Right atrium auricular region (tissue), 2 donors: ENCODE data around the gene ZNF526. TPM values are rescaled to one million over a fixed set of nuclear protein-coding genes. Genes with fewer than 3 reads are reported as not detected.
A peak's percentile ranks its signal among the peaks of the same experiment; 100 is the strongest.
"Not testable (repeated sequence)": the region's sequence is repeated elsewhere in the genome, so short reads cannot be mapped to it uniquely, and the experiment has no call there.

Experiments used
- DNase-seq: peaks from one replicate; pipeline ENCODE4 v3.0.0-alpha.2; 2019; ENCODE audit warnings: low spot score
- H3K27ac ChIP-seq, 2 donors: fragments of 200-600 bp; sonication (generic); 1 replicate in 1 of 2; 2 replicates in 1 of 2; pipeline ENCODE4 v1.5.1; 2016 to 2019
- H3K27me3 ChIP-seq, 2 donors: fragments of 200-600 bp; sonication (generic); one replicate each; pipeline versions ENCODE4 v1.5.1 to v1.6.0; 2017 to 2019
- H3K36me3 ChIP-seq: fragments of 200-600 bp; sonication (generic); one replicate; pipeline ENCODE4 v1.5.1; 2016
- H3K4me1 ChIP-seq, 2 donors: fragments of 200-600 bp; sonication (generic); one replicate each; pipeline versions ENCODE4 v1.5.1 to v1.6.0; 2017 to 2019
- H3K4me3 ChIP-seq, 2 donors: fragments of 200-600 bp; sonication (generic); 1 replicate in 1 of 2; 2 replicates in 1 of 2; pipeline ENCODE4 v1.5.1; 2017 to 2019; ENCODE audit warnings: mild to moderate bottlenecking in 1 of 2, moderate library complexity in 1 of 2
- H3K9me3 ChIP-seq, 2 donors: fragments of 200-600 bp; sonication (generic); one replicate each; pipeline ENCODE4 v1.5.1; 2019
- CTCF ChIP-seq, 2 donors: fragments of 200-600 bp; sonication (generic); IDR thresholded peaks; one replicate each; pipeline ENCODE4 v1.5.1; 2019; ENCODE audit warnings: antibody characterized with exemption in 2 of 2
- total RNA-seq, 2 donors: library from RNA; depleted of rRNA; stranded (reverse); fragments of >200 nt; gene quantifications; one replicate each; pipeline ENCODE4 v1.1.0, GENCODE V29; 2016

The ZNF526 gene
- total RNA-seq, 2 donors from 2014 or later, result 2.6 to 5.4 TPM

GRCh38 chr19:42261763-42262162 is 41.7 kb downstream of the ZNF526 start:
- TF ChIP-seq CTCF (IDR thresholded peaks at IDR 0.05), result no peak
- no peak for DNase-seq
- Histone ChIP-seq H3K4me1 (peaks cover 0 to 3% of the 10 kb centered on the region in 2 donors), H3K36me3 (no peaks in the 10 kb centered on the region), H3K4me3 (no peak overlapping the region), H3K9me3 (no peaks in the 10 kb centered on the region), H3K27me3 (no peaks in the 10 kb centered on the region), H3K27ac (no peak overlapping the region)

GRCh38 chr19:42266105-42266504 is 46.0 kb downstream of the ZNF526 start:
- H3K4me3 ChIP-seq, result not testable (repeated sequence)

GRCh38 chr19:42266928-42267603 is 47.0 kb downstream of the ZNF526 start:
- H3K4me1 ChIP-seq, result peaks cover 0 to 35% of the 10 kb centered on the region in 2 donors
- peak overlapping the region in 1 of 2 donors; percentile 98 for H3K27ac ChIP-seq
- not testable (repeated sequence) for H3K36me3 ChIP-seq, DNase-seq, H3K27me3 ChIP-seq, H3K9me3 ChIP-seq, H3K4me3 ChIP-seq

More at GRCh38 chr19:42266105-42266504, 46.0 kb downstream of the ZNF526 start:
- not testable (repeated sequence) for DNase-seq, H3K36me3 ChIP-seq, H3K27ac ChIP-seq, H3K27me3 ChIP-seq, H3K9me3 ChIP-seq
- H3K4me1 ChIP-seq, result peaks cover 0 to 25% of the 10 kb centered on the region in 2 donors

GRCh38 chr19:42267644-42268141 is 47.6 kb downstream of the ZNF526 start:
- H3K36me3 ChIP-seq, result peaks cover 8% of the 10 kb centered on the region
- TF ChIP-seq CTCF (IDR thresholded peaks at IDR 0.05), result no peak
- DNase-seq, result no peak
- no peaks in the 10 kb centered on the region for H3K27me3 ChIP-seq
- H3K4me3 ChIP-seq, result peak overlapping the region; percentile 42 to 72
- no peaks in the 10 kb centered on the region for H3K9me3 ChIP-seq
- peaks cover 0 to 36% of the 10 kb centered on the region in 2 donors for H3K4me1 ChIP-seq
- peak overlapping the region; percentile 98 to 100 for H3K27ac ChIP-seq

- Histone ChIP-seq H3K9me3 (no peaks in the 10 kb centered on the region), H3K4me1 (peaks cover 0 to 36% of the 10 kb centered on the region in 2 donors), H3K27me3 (no peaks in the 10 kb centered on the region), H3K36me3 (peaks cover 14% of the 10 kb centered on the region), H3K27ac (peak overlapping the region; percentile 98 to 100), H3K4me3 (peak overlapping the region; percentile 72 to 94)
- no peak for TF ChIP-seq CTCF (IDR thresholded peaks at IDR 0.05)
- DNase-seq, result peak; percentile 100
These were observed 48.1 kb downstream of the ZNF526 start for GRCh38 chr19:42268142-42268703.

GRCh38 chr19:42268704-42269477 is 48.8 kb downstream of the ZNF526 start, which contains the start of gene CIC:
CIC (plus strand) TSS chr19:42269252; CDS start chr19:42271784, 2,532 bp downstream.
- H3K27ac ChIP-seq, result peak within 1 kb of the TSS; percentile 98 to 100
- peaks cover 20% of the 10 kb centered on the region for H3K36me3 ChIP-seq
- DNase-seq, result peak; percentile 100
- H3K9me3 ChIP-seq, result no peaks in the 10 kb centered on the region
- TF ChIP-seq CTCF (IDR thresholded peaks at IDR 0.05), result no peak
- H3K4me1 ChIP-seq, result peaks cover 0 to 36% of the 10 kb centered on the region in 2 donors
- H3K4me3 ChIP-seq, result peak within 1 kb of the TSS; percentile 72 to 94
- H3K27me3 ChIP-seq, result no peaks in the 10 kb centered on the region
